Esophagus squamous epithelium (tissue), 5 donors: ENCODE measurements around the gene FAM177B. TPM values are rescaled to one million over a fixed set of nuclear protein-coding genes. Genes with fewer than 3 reads are reported as not detected.

Experiments used
- DNase-seq: peaks from one replicate; lab custom pipeline; 2025; lab: John Stamatoyannopoulos, UW
- H3K27ac ChIP-seq, 4 donors: fragments of 200-600 bp; sonication (generic); one replicate each; pipeline ENCODE4 v1.5.1; 2016 to 2019; ENCODE audit warnings: mild to moderate bottlenecking in 1 of 4
- H3K27me3 ChIP-seq, 4 donors: fragments of 200-600 bp; sonication (generic); 1 replicate in 3 of 4; 2 replicates in 1 of 4; pipeline versions ENCODE4 v1.5.1 to v1.6.0; 2017 to 2021; ENCODE audit warnings: antibody characterized with exemption in 1 of 4
- H3K36me3 ChIP-seq, 3 donors: fragments of 200-600 bp; sonication (generic); one replicate each; pipeline ENCODE4 v1.5.1; 2016 to 2019
- H3K4me1 ChIP-seq, 3 donors: fragments of 200-600 bp; sonication (generic); one replicate each; pipeline ENCODE4 v1.5.1; 2017 to 2019
- H3K4me3 ChIP-seq, 4 donors: fragments of 200-600 bp; sonication (generic); 1 replicate in 3 of 4; 2 replicates in 1 of 4; pipeline ENCODE4 v1.5.1; 2016 to 2019; ENCODE audit warnings: mild to moderate bottlenecking in 2 of 4, moderate library complexity in 1 of 4
- H3K9me3 ChIP-seq, 3 donors: fragments of 200-600 bp; sonication (generic); one replicate each; pipeline ENCODE4 v1.5.1; 2016 to 2019
- CTCF ChIP-seq, 6 experiments: fragments of 450-650 bp in 4 of 6; fragments of 200-600 bp in 2 of 6; sonication (generic) in 2 of 6; IDR thresholded peaks; one replicate each; pipeline ENCODE4 v1.5.1; 2016 to 2019; ENCODE audit warnings: antibody characterized with exemption in 6 of 6, mild to moderate bottlenecking in 4 of 6, moderate library complexity in 4 of 6
- POLR2A ChIP-seq, 4 donors: fragments of 450-650 bp; IDR thresholded peaks; one replicate each; pipeline ENCODE4 v1.6.1; 2017; ENCODE audit warnings: antibody characterized with exemption in 4 of 4, mild to moderate bottlenecking in 4 of 4, moderate library complexity in 3 of 4
- WGBS, 2 donors: methylation state at CpG; one replicate each; pipeline ENCODE4 v1.1.5; 2018; 5-methylcytosine and 5-hydroxymethylcytosine counted together
- intact Hi-C: fragments of 100-400 bp; cut with DNase I; formaldehyde crosslinking; loops from one replicate; pipeline ENCODE4 v1.15.0; 2022
- total RNA-seq, 4 donors: library from RNA; depleted of rRNA; stranded (reverse); fragments of >200 nt; gene quantifications; one replicate each; pipeline ENCODE4 v1.1.0, GENCODE V29; 2016
- donor health status: DM: yes; HTN: yes; CAD: no.

The FAM177B gene
- total RNA-seq, 4 donors from 2014 or later: 1.3 TPM; not detected in 3

GRCh38 chr1:222767152-222767571 is 30.2 kb downstream of the FAM177B start:
- no peak overlapping the region for H3K27ac ChIP-seq
- 77 to 89% methylated on average over 5 of the region's 5 CpGs for WGBS, 2 donors
- no peaks in the 10 kb centered on the region for H3K36me3 ChIP-seq
- no peaks in the 10 kb centered on the region for H3K27me3 ChIP-seq
- H3K4me1 ChIP-seq: peaks cover 0 to 13% (median 0%) of the 10 kb centered on the region in 3 donors
- intact Hi-C loops: no loop called here
- peaks cover 0 to 9% (median 0%) of the 10 kb centered on the region in 3 donors for H3K9me3 ChIP-seq
- no peak for TF ChIP-seq CTCF (IDR thresholded peaks at IDR 0.05)
- no peak for TF ChIP-seq POLR2A (IDR thresholded peaks at IDR 0.05)
- DNase-seq: no peak
- H3K4me3 ChIP-seq: no peak overlapping the region

GRCh38 chr1:222768592-222768991 is 31.6 kb downstream of the FAM177B start:
- intact Hi-C loops: no loop called here
- Histone ChIP-seq H3K9me3 (peaks cover 0 to 9% (median 0%) of the 10 kb centered on the region in 3 donors), H3K4me1 (peaks cover 0 to 13% (median 0%) of the 10 kb centered on the region in 3 donors), H3K4me3 (no peak overlapping the region), H3K27ac (no peak overlapping the region), H3K36me3 (no peaks in the 10 kb centered on the region), H3K27me3 (no peaks in the 10 kb centered on the region)
- no peak for DNase-seq
- no peak for TF ChIP-seq POLR2A (IDR thresholded peaks at IDR 0.05)
- no peak for TF ChIP-seq CTCF (IDR thresholded peaks at IDR 0.05)

GRCh38 chr1:222769181-222769580 is 32.2 kb downstream of the FAM177B start:
- H3K9me3 ChIP-seq: peaks cover 0 to 9% (median 0%) of the 10 kb centered on the region in 3 donors
- H3K27me3 ChIP-seq: no peaks in the 10 kb centered on the region
- no peaks in the 10 kb centered on the region for H3K36me3 ChIP-seq
- intact Hi-C loops: no loop called here
- H3K4me1 ChIP-seq: peaks cover 0 to 13% (median 0%) of the 10 kb centered on the region in 3 donors
- H3K27ac ChIP-seq: no peak overlapping the region
- TF ChIP-seq POLR2A (IDR thresholded peaks at IDR 0.05) (no peak), CTCF (IDR thresholded peaks at IDR 0.05) (peak in 1 of 6 experiments; percentile 25)
- no peak for DNase-seq
- 73 to 93% methylated on average over 1 of the region's 1 CpG for WGBS, 2 donors
- no peak overlapping the region for H3K4me3 ChIP-seq

GRCh38 chr1:222769971-222770620 is 33.1 kb downstream of the FAM177B start:
- H3K36me3 ChIP-seq: no peaks in the 10 kb centered on the region
- no peaks in the 10 kb centered on the region for H3K27me3 ChIP-seq
- intact Hi-C loops: no loop called here
- 42 to 61% methylated on average over 2 of the region's 2 CpGs for WGBS, 2 donors
- H3K4me1 ChIP-seq: peaks cover 0 to 13% (median 0%) of the 10 kb centered on the region in 3 donors
- H3K27ac ChIP-seq: peak overlapping the region in 1 of 4 donors; percentile 10
- TF ChIP-seq POLR2A (IDR thresholded peaks at IDR 0.05): no peak
- no peak for TF ChIP-seq CTCF (IDR thresholded peaks at IDR 0.05)
- no peak overlapping the region for H3K4me3 ChIP-seq
- DNase-seq: no peak
- peaks cover 0 to 9% (median 0%) of the 10 kb centered on the region in 3 donors for H3K9me3 ChIP-seq

GRCh38 chr1:222772996-222773379 is 36.0 kb downstream of the FAM177B start:
- WGBS, 2 donors: 58 to 64% methylated on average over 4 of the region's 4 CpGs
- Histone ChIP-seq H3K36me3 (no peaks in the 10 kb centered on the region), H3K4me1 (peaks cover 3 to 23% (median 4%) of the 10 kb centered on the region in 3 donors), H3K4me3 (no peak overlapping the region), H3K27me3 (no peaks in the 10 kb centered on the region), H3K9me3 (peaks cover 0 to 9% (median 0%) of the 10 kb centered on the region in 3 donors), H3K27ac (peak overlapping the region in 3 of 4 donors; percentile 2 to 54 (median 51))
- intact Hi-C loops: no loop called here
- peak; percentile 2 for DNase-seq
- TF ChIP-seq POLR2A (IDR thresholded peaks at IDR 0.05) (no peak), CTCF (IDR thresholded peaks at IDR 0.05) (no peak)
